ENCODE results near the gene KRTAP4-5. TPM values are rescaled to one million over a fixed set of nuclear protein-coding genes. Genes with fewer than 3 reads are reported as not detected.
"Not testable (repeated sequence)": the region's sequence is repeated elsewhere in the genome, so short reads cannot be mapped to it uniquely, and the experiment has no call there.

Gene KRTAP4-5
- total RNA-seq, 1 experiment from 2014 or later: not detected

DNA sequence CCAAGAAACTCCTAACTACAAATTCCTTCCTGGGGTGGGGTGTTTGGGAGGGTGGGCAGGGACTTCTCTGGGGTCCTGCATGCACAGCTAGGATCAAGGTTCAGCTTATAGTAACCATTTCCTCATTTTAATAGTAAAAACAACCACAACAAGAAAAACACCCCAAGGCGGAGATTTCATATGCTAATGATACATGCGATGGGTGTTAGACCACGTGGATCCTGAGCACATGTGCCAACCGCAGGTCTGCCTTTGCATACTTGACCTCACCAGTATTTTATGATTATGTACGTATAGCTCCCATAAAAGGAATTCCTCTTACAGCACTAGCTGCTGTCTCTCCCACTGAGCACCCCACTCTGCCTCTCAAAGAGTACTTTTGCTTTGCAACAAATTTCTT lies 33.3 kb downstream of the KRTAP4-5 start (continued):
- TF ChIP-seq ESRRA (CRISPR knock-in tag; IDR thresholded peaks at IDR 0.05; ENCODE audit: borderline replicate concordance) (no peak), ZNF281 (CRISPR knock-in tag; IDR thresholded peaks at IDR 0.05) (no peak), ZBTB21 (CRISPR knock-in tag; IDR thresholded peaks at IDR 0.05; ENCODE audit: borderline replicate concordance) (no peak), SP1 (CRISPR knock-in tag; conservative IDR thresholded peaks at IDR 0.05) (no peak), ZNF396 (CRISPR knock-in tag; IDR thresholded peaks at IDR 0.05; ENCODE audit: borderline replicate concordance) (no peak)

- no peak overlapping the region for H3K27ac Mint-ChIP-seq
- no peak for DNase-seq (ENCODE audit: low spot score)
- peaks cover 59% of the 10 kb centered on the region for H3K9me3 Mint-ChIP-seq
- peaks cover 56% of the 10 kb centered on the region for H3K36me3 Mint-ChIP-seq
- CTCF ChIA-PET: no interaction called here
- TF ChIP-seq IRF2 (CRISPR knock-in tag; IDR thresholded peaks at IDR 0.05; ENCODE audit: borderline replicate concordance, low read depth) (no peak), ZBTB43 (CRISPR knock-in tag; IDR thresholded peaks at IDR 0.05) (no peak), PRRX2 (CRISPR knock-in tag; IDR thresholded peaks at IDR 0.05) (no peak), CBFB (CRISPR knock-in tag; IDR thresholded peaks at IDR 0.05; ENCODE audit: low read depth) (no peak), NR1H2 (CRISPR knock-in tag; IDR thresholded peaks at IDR 0.05) (no peak), ZNF396 (CRISPR knock-in tag; IDR thresholded peaks at IDR 0.05; ENCODE audit: borderline replicate concordance) (no peak), NR2C2 (CRISPR knock-in tag; IDR thresholded peaks at IDR 0.05) (no peak), ZMAT4 (CRISPR knock-in tag; IDR thresholded peaks at IDR 0.05) (no peak)
- POLR2A ChIA-PET: no interaction called here
- no peak overlapping the region for H3K4me3 Mint-ChIP-seq
- ATAC-seq: no peak
- peaks cover 42% of the 10 kb centered on the region for H3K4me1 Mint-ChIP-seq
- peaks cover 3% of the 10 kb centered on the region; the same call in 1 of the 2 replicates for H3K27me3 Mint-ChIP-seq (ENCODE audit: low read depth)
Measured at GRCh38 chr17:41111151-41111885, 38.3 kb downstream of the KRTAP4-5 start.

DNA sequence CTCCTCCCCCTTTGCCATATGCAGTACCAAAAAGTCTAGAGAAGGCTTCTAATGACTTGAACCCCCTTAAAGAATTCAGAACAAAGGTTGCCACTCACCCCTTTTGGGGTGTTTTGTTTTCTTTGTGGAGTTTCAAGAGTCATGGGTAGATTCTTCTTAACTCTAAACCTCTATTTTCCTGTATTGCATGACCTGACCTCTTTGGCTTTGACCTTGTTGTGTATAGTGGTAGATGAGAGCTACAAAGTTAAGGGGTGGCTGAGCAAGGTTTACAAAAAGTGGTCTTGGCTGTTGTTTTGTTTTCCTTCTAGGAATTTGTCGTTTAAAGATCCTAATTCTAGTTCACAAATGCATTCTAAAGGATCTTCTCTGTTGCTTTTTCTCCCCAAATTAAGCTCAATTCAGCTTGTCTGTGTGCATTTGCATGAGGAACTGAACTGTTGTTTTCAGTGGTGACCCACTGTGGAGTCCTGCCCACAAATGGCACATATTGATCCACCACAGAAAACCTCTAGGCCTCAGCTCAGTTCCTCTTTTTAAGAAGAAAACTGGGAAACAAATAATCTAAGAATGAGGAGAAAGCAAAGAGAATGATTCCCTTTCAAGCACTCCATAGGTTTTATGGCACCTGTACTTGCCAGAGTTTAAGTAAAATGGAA lies 40.8 kb downstream of the KRTAP4-5 start:
- DNase-seq (ENCODE audit: low spot score); H3K4me3 Mint-ChIP-seq; ATAC-seq; H3K27me3 Mint-ChIP-seq (ENCODE audit: low read depth); CTCF ChIA-PET; POLR2A ChIA-PET: not testable (repeated sequence)
- peaks cover 43% of the 10 kb centered on the region for H3K4me1 Mint-ChIP-seq
- H3K9me3 Mint-ChIP-seq: peaks cover 42% of the 10 kb centered on the region
- peak overlapping the region; percentile 14; the same call in 1 of the 2 replicates for H3K27ac Mint-ChIP-seq
- H3K36me3 Mint-ChIP-seq: peaks cover 43% of the 10 kb centered on the region

DNA sequence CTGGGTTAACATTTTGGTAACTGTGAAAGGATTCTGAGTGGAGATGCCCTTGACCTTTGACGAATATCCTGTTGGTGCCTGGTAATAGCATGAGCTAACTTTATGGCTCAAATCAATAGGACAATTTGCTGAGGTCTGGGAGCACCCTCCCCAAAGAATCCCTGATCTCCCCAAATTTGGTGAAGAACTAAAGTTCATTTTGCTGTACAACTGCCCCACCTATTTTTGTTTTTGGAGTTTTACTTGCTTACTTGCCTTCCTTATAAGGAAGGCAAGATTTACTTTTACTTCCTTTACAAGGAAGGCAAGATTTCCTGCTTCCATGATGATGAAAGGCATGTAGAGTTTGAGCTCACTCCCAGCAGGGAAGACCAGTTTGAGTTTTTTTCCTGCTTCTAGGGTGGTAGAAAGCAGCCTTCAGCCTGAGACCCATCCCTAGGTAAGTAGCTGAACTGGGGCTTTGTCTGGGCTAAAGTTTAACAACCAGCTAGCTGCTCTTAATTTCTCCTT lies 41.6 kb downstream of the KRTAP4-5 start:
- CTCF ChIA-PET: no interaction called here
- no peak for DNase-seq (ENCODE audit: low spot score)
- TF ChIP-seq, protein P1, sequence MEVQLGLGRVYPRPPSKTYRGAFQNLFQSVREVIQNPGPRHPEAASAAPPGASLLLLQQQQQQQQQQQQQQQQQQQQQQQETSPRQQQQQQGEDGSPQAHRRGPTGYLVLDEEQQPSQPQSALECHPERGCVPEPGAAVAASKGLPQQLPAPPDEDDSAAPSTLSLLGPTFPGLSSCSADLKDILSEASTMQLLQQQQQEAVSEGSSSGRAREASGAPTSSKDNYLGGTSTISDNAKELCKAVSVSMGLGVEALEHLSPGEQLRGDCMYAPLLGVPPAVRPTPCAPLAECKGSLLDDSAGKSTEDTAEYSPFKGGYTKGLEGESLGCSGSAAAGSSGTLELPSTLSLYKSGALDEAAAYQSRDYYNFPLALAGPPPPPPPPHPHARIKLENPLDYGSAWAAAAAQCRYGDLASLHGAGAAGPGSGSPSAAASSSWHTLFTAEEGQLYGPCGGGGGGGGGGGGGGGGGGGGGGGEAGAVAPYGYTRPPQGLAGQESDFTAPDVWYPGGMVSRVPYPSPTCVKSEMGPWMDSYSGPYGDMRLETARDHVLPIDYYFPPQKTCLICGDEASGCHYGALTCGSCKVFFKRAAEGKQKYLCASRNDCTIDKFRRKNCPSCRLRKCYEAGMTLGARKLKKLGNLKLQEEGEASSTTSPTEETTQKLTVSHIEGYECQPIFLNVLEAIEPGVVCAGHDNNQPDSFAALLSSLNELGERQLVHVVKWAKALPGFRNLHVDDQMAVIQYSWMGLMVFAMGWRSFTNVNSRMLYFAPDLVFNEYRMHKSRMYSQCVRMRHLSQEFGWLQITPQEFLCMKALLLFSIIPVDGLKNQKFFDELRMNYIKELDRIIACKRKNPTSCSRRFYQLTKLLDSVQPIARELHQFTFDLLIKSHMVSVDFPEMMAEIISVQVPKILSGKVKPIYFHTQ (CRISPR knock-in tag; IDR thresholded peaks at IDR 0.05): no peak
- TF ChIP-seq, protein P2, sequence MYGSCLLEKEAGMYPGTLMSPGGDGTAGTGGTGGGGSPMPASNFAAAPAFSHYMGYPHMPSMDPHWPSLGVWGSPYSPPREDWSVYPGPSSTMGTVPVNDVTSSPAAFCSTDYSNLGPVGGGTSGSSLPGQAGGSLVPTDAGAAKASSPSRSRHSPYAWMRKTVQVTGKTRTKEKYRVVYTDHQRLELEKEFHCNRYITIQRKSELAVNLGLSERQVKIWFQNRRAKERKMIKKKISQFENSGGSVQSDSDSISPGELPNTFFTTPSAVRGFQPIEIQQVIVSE (CRISPR knock-in tag; IDR thresholded peaks at IDR 0.05; ENCODE audit: borderline replicate concordance): no peak
- no peak for TF ChIP-seq AFF4 (CRISPR knock-in tag; IDR thresholded peaks at IDR 0.05; ENCODE audit: borderline replicate concordance)

More for the DNA sequence above, 41.6 kb downstream of the KRTAP4-5 start:
- POLR2A ChIA-PET: no interaction called here
- peak overlapping the region; percentile 80 for H3K27ac Mint-ChIP-seq
- peaks cover 43% of the 10 kb centered on the region for H3K4me1 Mint-ChIP-seq
- H3K36me3 Mint-ChIP-seq: peaks cover 36% of the 10 kb centered on the region
- ATAC-seq: no peak
- no peaks in the 10 kb centered on the region for H3K27me3 Mint-ChIP-seq (ENCODE audit: low read depth)
- peaks cover 36% of the 10 kb centered on the region for H3K9me3 Mint-ChIP-seq
- no peak overlapping the region for H3K4me3 Mint-ChIP-seq
